Stimulated activated CD4-positive, alpha-beta T cell treated with anti-CD3 and anti-CD28 coated beads, Interleukin-4, amount 100 ng/mL, for 48 hours (primary cell): ENCODE measurements around the gene NTNG2.

ENCODE experiments used
- DNase-seq, 2 donors: peaks; one replicate each; pipeline ENCODE4 v3.0.0-alpha.2; 2020; ENCODE audit warnings: low read depth in 2 of 2

Gene NTNG2

DNA sequence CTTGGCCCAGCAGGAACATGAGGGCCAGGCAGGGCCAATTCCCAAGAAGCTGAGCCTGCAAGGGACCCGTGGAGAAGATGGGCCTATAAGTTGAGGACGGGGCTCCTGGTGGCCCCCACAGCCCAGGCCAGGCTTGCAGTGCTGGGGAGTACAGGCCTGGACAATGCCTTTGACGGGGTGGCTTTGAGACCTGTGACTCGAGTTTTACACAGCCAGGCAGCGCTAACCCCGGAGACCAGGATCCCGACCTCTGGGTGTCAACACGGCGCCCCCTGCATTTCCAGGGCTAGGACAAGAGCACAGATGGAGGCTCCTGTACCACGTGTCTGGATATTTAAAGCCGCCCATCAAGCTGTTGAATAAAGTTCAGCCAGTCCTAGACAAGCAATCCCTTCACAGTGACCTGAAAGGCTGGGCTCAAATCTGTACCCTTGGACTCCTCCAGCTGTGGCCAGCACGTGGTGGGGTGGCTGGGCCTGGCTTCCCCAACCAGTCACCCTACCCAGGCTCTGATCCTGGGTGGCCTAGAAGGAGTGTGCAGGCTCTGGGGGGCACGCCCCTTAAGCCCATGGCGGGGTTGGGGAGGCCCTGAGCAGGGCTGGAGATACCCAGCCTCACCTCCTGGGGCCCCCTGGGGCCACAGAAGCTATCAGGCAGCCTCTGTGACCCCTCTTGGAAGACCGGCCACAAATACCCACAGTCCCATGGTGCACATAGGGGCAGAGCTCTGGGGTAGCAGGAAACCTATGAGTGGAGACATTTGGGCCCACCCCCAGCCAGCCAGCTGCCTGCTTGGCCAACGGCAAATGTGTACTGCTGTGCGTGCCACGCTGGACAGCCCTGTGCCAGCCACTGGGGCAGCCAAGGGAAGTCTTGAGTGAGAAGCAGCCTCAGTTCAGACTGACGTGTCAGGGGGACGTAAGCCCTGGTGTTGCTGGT lies 88.7 kb downstream of the NTNG2 start:
- no peak for DNase-seq

GRCh38 chr9:132260846-132261245 lies 99.0 kb downstream of the NTNG2 start:
- no peak for DNase-seq

DNA sequence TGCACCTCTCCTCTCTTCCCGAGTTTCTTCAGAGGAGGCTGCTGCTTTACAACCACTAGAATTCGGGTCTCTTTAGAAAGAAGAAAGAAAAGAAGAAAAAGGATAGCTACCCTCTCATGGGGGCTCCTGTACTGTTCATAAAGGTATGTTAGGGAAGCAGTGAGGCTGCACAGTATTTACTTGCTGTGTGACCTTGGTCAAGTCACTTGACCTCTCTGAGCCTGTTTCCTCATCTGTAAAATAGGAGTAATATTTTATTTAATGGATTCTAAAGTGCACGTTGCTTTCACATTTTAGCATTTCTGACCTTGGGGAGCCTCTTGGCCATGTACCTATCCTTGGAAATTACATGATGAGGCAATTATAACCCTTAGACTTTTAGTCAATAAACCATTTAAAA lies 104.2 kb downstream of the NTNG2 start:
- no peak for DNase-seq

DNA sequence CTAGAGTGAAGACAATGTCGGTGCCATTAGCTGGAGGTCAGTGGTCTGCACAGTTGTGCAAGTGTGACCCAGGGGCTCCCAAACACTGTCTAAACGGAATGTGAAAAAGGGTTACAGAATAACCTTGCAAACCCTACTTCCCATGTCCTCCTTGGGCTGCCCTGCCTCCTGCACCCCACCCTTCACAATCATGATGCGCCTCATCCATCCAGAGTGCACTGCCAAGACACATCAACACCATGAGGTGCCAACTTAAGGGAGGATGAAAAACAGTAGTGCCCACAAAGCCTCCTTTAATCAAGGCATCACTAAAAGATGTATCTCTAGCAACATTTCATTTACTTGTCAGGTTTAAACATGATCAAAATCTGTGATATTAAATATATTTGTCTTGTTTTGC lies 105.8 kb downstream of the NTNG2 start:
- no peak for DNase-seq

GRCh38 chr9:132268725-132269352 lies 107.0 kb downstream of the NTNG2 start:
- peak; percentile 52 to 71 for DNase-seq

DNA sequence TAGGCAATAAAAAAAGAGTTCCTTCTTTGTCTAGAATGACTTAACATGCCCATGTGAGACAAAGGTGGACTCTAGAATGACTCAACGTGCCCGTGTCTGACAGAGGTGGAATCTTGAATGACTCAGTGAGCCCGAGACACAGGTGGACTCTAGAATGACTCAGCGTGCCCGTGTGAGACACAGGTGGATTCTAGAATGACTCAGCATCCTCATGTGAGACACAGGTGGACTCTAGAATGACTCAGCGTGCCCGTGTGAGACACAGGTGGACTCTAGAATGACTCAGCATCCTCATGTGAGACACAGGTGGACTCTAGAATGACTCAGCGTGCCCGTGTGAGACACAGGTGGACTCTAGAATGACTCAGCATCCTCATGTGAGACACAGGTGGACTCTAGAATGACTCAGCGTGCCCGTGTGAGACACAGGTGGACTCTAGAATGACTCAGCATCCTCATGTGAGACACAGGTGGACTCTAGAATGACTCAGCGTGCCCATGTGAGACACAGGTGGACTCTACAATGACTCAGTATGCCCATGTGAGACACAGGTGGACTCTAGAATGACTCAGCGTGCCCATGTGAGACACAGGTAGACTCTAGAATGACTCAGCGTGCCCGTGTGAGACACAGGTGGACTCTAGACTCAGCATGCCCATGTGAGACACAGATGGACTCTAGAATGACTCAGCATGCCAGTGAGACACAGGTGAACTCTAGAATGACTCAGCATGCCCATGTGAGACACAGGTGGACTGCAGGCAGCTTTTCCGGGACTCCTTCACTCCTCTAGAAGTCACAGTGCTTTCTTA lies 108.1 kb downstream of the NTNG2 start:
- DNase-seq = peak in 1 of 2 donors; percentile 22

DNA sequence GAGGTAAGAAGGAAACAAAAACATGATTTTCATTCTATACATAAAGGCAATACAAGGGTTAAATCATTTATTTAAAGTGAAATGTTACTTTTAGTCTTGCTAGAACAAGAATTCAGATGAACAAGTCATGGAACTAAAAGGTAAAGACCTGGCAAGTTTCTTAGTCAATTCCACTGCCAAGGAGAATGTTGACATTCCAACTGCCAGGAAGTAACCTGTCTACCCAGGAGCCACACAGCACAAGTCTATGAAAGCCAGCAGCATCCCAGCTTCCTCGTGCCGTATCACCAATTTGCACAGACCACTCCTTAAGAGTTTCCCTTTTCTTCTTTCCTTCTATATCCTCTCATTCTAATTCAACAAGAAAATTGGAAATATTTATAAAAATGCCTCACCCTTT lies 113.0 kb downstream of the NTNG2 start:
- DNase-seq = no peak

GRCh38 chr9:132283165-132283564 lies 121.3 kb downstream of the NTNG2 start:
- no peak for DNase-seq

- DNase-seq = no peak
Measured at GRCh38 chr9:132283863-132284262, 122.0 kb downstream of the NTNG2 start.

- DNase-seq = no peak
Measured at GRCh38 chr9:132287256-132287760, 125.5 kb downstream of the NTNG2 start.

DNA sequence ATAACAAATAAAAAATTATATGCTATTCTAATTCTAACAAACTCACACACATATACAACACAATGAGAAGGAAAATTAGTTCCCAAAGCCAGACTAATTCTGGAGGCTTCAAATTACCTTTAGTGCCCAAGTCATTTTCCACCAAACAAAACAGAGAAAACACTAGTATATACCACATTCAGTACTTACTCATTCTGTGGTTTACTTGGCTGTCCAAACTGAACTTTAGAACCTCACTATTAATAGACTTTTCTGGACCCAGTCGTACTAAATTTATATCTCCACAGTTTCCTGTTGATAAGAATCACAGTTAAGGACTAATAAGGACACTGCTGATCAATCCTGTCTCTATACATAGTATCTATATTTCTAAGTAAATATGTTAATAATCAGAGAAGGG lies 126.5 kb downstream of the NTNG2 start:
- DNase-seq = no peak

- no peak for DNase-seq
Measured at GRCh38 chr9:132288966-132289365, 127.1 kb downstream of the NTNG2 start.

- no peak for DNase-seq
Measured at GRCh38 chr9:132293145-132293721, 131.4 kb downstream of the NTNG2 start.
